ENCODE data around the gene CIAO3.
"Not testable (repeated sequence)": the region's sequence is repeated elsewhere in the genome, so short reads cannot be mapped to it uniquely, and the experiment has no call there.

Gene CIAO3

GRCh38 chr16:762595-763268 lies 21.9 kb upstream of the CIAO3 start:
- TF ChIP-seq ZFX (IDR thresholded peaks at IDR 0.05; ENCODE audit: borderline replicate concordance) (no peak), CTCF (IDR thresholded peaks at IDR 0.05) (no peak)
- H3K27ac ChIP-seq, result no peak overlapping the region

GRCh38 chr16:761625-762513 lies 21.1 kb upstream of the CIAO3 start:
- no peak overlapping the region for H3K27ac ChIP-seq
- no peak for TF ChIP-seq ZFX (IDR thresholded peaks at IDR 0.05; ENCODE audit: borderline replicate concordance)

- no peak within 1 kb of the TSS for H3K27ac ChIP-seq
- TF ChIP-seq CTCF (IDR thresholded peaks at IDR 0.05), result no peak
- no peak for TF ChIP-seq ZFX (IDR thresholded peaks at IDR 0.05; ENCODE audit: borderline replicate concordance)
These were observed 19.9 kb upstream of the CIAO3 start, which contains the start of gene MSLN for GRCh38 chr16:760545-761343. MSLN (plus strand) TSS chr16:760734; CDS start chr16:762681, 1,947 bp downstream.

- H3K27ac ChIP-seq, result no peak overlapping the region
- TF ChIP-seq ZFX (IDR thresholded peaks at IDR 0.05; ENCODE audit: borderline replicate concordance) (no peak), CTCF (IDR thresholded peaks at IDR 0.05) (no peak)
These were observed 19.3 kb upstream of the CIAO3 start for GRCh38 chr16:760065-760464.

GRCh38 chr16:759110-759910 lies 18.5 kb upstream of the CIAO3 start:
- no peak for TF ChIP-seq ZFX (IDR thresholded peaks at IDR 0.05; ENCODE audit: borderline replicate concordance)
- no peak for TF ChIP-seq CTCF (IDR thresholded peaks at IDR 0.05)
- H3K27ac ChIP-seq, result no peak overlapping the region

- TF ChIP-seq CTCF (IDR thresholded peaks at IDR 0.05) (no peak), ZFX (IDR thresholded peaks at IDR 0.05; ENCODE audit: borderline replicate concordance) (no peak)
- H3K27ac ChIP-seq, result no peak overlapping the region
These were observed 15.6 kb upstream of the CIAO3 start for GRCh38 chr16:756428-756827.

- H3K27ac ChIP-seq, result no peak overlapping the region
- TF ChIP-seq CTCF (IDR thresholded peaks at IDR 0.05) (no peak), ZFX (IDR thresholded peaks at IDR 0.05; ENCODE audit: borderline replicate concordance) (no peak)
These were observed 13.9 kb upstream of the CIAO3 start for GRCh38 chr16:754656-755055.

GRCh38 chr16:754121-754607 lies 13.4 kb upstream of the CIAO3 start:
- not testable (repeated sequence) for H3K27ac ChIP-seq

Measured in 22Rv1 (cell line).